ENCODE measurements around the gene TRIM15. TPM values are rescaled to one million over a fixed set of nuclear protein-coding genes. Genes with fewer than 3 reads are reported as not detected.

The TRIM15 gene
- polyA plus RNA-seq, 1 donor, result 51.7 TPM

DNA sequence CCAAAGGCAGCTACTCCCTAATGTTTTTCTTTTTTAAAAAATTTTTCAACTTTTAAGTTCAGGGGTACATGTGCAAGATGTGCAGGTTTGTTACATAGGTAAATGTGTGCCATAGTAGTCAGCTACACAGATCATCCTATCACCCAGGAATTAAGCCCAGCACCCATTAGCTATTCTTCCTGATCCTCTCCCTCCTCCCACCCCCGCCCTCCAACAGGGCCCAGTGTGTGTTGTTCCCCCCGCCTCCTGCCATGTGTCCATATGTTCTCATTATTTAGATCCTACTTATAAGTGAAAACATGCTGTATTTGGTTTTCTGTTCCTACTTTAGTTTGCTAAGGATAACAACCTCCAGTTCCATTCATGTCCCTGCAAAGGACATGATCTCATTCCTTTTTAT, 12.4 kb downstream of the TRIM15 start:
- no peak overlapping the region for H3K27ac ChIP-seq (ENCODE audit: low read length)
- peaks cover 17% of the 10 kb centered on the region for H3K9me3 ChIP-seq (ENCODE audit: control insufficient read depth, low read depth, low read length)
- peaks cover 21% of the 10 kb centered on the region for H3K27me3 ChIP-seq (ENCODE audit: control insufficient read depth, insufficient read depth, low read length)
- DNase-seq, result no peak
- peaks cover 11% of the 10 kb centered on the region for H3K4me1 ChIP-seq (ENCODE audit: control insufficient read depth, insufficient read depth, low read length)
- peaks cover 2% of the 10 kb centered on the region for H3K36me3 ChIP-seq (ENCODE audit: control insufficient read depth, insufficient read depth, low read length)
- no CpG with 5 or more reads among the region's 2 CpGs for WGBS (ENCODE audit: insufficient coverage, low lambda C conversion rate)
- no peak overlapping the region for H3K4me3 ChIP-seq (ENCODE audit: low read length)

DNA sequence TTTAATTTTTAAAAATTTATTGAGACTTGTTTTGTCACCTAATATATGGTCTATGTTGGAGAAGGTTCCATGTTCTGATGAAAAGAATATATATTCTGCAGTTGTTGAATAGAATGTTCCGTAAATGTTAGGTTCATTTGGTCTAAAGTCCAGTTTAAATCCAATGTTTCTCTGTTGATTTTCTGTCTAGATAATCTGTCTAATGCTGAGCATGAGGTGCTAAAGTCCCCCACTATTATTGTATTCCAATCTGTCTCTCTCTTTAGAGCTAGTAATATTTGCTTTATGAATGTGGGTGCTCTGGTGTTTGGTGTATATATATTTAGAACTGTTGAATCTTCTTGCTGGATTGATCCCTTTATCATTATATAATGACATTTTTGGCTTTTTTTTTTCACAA, 15.5 kb downstream of the TRIM15 start:
- no peak overlapping the region for H3K27ac ChIP-seq (ENCODE audit: low read length)
- no peaks in the 10 kb centered on the region for H3K4me1 ChIP-seq (ENCODE audit: control insufficient read depth, insufficient read depth, low read length)
- no peak for DNase-seq
- peaks cover 26% of the 10 kb centered on the region for H3K9me3 ChIP-seq (ENCODE audit: control insufficient read depth, low read depth, low read length)
- H3K27me3 ChIP-seq (ENCODE audit: control insufficient read depth, insufficient read depth, low read length), result peaks cover 6% of the 10 kb centered on the region
- WGBS (ENCODE audit: insufficient coverage, low lambda C conversion rate), result 67% methylated on average over 1 of the region's 1 CpG
- no peaks in the 10 kb centered on the region for H3K36me3 ChIP-seq (ENCODE audit: control insufficient read depth, insufficient read depth, low read length)
- no peak overlapping the region for H3K4me3 ChIP-seq (ENCODE audit: low read length)

DNA sequence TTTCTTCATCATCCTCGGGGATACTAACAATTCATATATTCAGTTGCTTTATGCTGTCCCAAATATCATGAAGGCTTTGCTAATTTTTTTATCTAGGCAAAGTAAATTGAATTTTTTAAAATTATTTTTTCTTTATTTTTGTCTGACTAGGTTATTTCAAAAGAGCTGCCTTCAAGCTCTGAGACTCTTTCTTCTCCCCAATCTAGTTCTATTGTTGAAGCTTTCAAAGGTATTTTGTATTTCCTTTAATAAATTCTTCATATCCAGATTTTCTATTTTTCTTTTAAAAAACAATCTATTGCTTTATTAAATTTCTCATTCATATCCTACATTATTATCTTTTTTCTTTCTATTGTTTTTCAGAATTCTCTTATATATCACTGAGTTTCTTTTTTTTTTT, 16.8 kb downstream of the TRIM15 start:
- no peak overlapping the region for H3K4me3 ChIP-seq (ENCODE audit: low read length)
- peaks cover 26% of the 10 kb centered on the region for H3K9me3 ChIP-seq (ENCODE audit: control insufficient read depth, low read depth, low read length)
- peaks cover 8% of the 10 kb centered on the region for H3K36me3 ChIP-seq (ENCODE audit: control insufficient read depth, insufficient read depth, low read length)
- no peaks in the 10 kb centered on the region for H3K4me1 ChIP-seq (ENCODE audit: control insufficient read depth, insufficient read depth, low read length)
- DNase-seq, result no peak
- 100% methylated on average over 1 of the region's 1 CpG for WGBS (ENCODE audit: insufficient coverage, low lambda C conversion rate)
- peaks cover 3% of the 10 kb centered on the region for H3K27me3 ChIP-seq (ENCODE audit: control insufficient read depth, insufficient read depth, low read length)
- no peak overlapping the region for H3K27ac ChIP-seq (ENCODE audit: low read length)

DNA sequence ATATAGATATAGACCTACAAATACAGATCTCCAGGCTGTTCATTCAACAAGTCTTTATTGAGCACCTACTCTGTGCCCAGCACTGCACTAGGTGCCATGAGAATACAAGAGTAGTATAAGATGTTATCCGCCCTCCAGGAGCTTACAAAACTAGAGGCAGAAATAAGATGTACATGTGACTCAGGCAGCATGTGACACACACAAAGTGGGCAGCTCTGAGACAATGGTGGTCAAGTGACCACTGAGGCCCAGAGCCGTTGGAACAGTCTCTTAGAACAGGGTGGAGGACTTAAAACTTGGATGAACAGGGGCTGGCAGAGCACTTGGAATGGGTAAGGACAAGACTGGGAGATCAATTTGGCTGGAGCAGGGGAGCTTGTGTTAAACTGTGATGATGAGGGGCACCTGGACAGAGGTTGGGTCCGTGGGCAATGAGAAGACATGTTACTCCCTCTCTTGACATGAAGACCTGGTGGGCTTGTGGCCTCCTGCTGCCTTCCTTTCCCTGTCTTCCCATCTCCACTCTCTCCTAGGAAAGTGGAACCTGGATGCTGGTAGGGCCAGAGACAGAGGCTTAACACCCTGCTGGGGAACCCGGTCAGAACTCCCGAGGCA, 21.2 kb downstream of the TRIM15 start:
- H3K27me3 ChIP-seq (ENCODE audit: control insufficient read depth, insufficient read depth, low read length), result no peaks in the 10 kb centered on the region
- no peak for DNase-seq
- peaks cover 20% of the 10 kb centered on the region for H3K9me3 ChIP-seq (ENCODE audit: control insufficient read depth, low read depth, low read length)
- peaks cover 45% of the 10 kb centered on the region for H3K36me3 ChIP-seq (ENCODE audit: control insufficient read depth, insufficient read depth, low read length)
- no peak overlapping the region for H3K27ac ChIP-seq (ENCODE audit: low read length)
- H3K4me3 ChIP-seq (ENCODE audit: low read length), result no peak overlapping the region
- H3K4me1 ChIP-seq (ENCODE audit: control insufficient read depth, insufficient read depth, low read length), result no peaks in the 10 kb centered on the region
- WGBS (ENCODE audit: insufficient coverage, low lambda C conversion rate), result no CpG with 5 or more reads among the region's 5 CpGs

DNA sequence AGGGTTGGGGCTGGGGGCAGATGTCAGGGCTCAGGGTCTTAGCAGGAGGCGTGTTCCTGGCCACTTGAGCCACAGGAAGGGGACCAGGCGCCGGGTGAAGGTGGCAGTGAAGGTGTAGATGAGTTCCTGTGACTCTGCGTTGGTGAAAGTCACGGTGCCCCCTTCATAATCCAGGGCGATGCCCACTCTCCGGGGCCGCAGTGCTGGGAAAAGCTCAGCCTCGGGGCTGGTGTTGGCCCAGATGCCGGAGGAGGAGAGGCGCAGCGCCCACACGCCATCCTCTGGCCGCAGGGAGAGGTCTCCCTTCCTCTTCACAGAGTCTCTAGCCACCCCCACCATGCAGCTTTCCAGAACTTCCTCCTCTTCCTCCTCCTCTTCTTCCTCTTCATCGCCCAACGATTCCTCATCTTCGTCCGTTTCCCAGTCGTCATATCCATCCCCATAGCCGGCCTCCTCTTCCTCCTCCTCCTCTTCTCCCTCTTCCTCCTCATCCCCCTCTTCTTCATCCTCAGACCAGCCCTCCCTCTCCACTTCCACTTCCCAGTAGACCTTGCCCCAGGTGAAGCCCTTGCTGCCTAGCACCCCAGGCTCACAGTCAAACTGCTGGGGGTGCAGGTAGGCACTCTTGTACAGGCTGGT, 22.6 kb downstream of the TRIM15 start:
- H3K4me3 ChIP-seq (ENCODE audit: low read length), result no peak overlapping the region
- H3K36me3 ChIP-seq (ENCODE audit: control insufficient read depth, insufficient read depth, low read length), result peaks cover 59% of the 10 kb centered on the region
- peaks cover 8% of the 10 kb centered on the region for H3K9me3 ChIP-seq (ENCODE audit: control insufficient read depth, low read depth, low read length)
- H3K27me3 ChIP-seq (ENCODE audit: control insufficient read depth, insufficient read depth, low read length), result no peaks in the 10 kb centered on the region
- no peak overlapping the region for H3K27ac ChIP-seq (ENCODE audit: low read length)
- WGBS (ENCODE audit: insufficient coverage, low lambda C conversion rate), result 76% methylated on average over 6 of the region's 20 CpGs
- H3K4me1 ChIP-seq (ENCODE audit: control insufficient read depth, insufficient read depth, low read length), result no peaks in the 10 kb centered on the region
- no peak for DNase-seq

DNA sequence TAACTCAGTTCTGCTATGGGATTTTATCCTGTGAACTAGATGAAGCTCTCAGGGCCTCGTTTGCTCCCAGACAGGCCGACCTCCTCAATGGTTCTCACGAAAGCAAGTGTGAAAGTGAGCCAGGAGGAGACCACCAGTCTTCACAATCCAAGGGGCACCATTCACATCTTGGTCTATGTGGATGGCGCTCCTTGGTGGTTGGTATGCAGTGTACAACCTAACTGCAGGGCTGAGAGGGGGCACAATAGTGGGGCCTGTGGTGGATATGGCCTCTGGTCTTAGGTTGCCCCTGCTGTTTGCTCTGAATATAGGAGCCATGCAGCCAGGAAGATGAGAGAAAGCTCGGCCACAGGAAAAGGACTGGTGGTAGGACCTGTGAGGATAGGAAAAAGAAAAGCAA, 25.2 kb downstream of the TRIM15 start:
- DNase-seq, result no peak
- H3K9me3 ChIP-seq (ENCODE audit: control insufficient read depth, low read depth, low read length), result no peaks in the 10 kb centered on the region
- no peak overlapping the region for H3K27ac ChIP-seq (ENCODE audit: low read length)
- H3K4me1 ChIP-seq (ENCODE audit: control insufficient read depth, insufficient read depth, low read length), result no peaks in the 10 kb centered on the region
- H3K36me3 ChIP-seq (ENCODE audit: control insufficient read depth, insufficient read depth, low read length), result peaks cover 75% of the 10 kb centered on the region
- no peak overlapping the region for H3K4me3 ChIP-seq (ENCODE audit: low read length)
- H3K27me3 ChIP-seq (ENCODE audit: control insufficient read depth, insufficient read depth, low read length), result no peaks in the 10 kb centered on the region
- 60% methylated on average over 1 of the region's 5 CpGs for WGBS (ENCODE audit: insufficient coverage, low lambda C conversion rate)

DNA sequence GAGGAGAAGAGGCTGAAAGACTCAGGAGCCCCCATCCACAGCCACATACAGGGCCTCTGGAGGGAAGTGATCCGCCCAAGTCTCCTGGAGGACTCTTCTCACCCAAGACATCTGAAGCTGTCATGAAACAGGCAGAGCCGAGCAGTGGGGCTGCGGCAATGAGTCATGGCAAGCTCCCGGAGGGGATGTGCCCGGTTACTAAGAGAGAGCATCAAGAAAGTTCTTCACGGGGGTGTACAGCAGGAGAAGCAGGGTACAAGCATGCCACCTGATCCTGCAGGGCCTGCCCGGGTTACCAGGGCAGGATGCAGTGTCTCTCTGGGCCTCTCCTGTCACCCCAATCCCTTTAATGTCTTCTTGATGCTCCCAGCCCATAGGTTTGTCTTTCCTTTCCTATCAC, 28.7 kb downstream of the TRIM15 start:
- no peaks in the 10 kb centered on the region for H3K27me3 ChIP-seq (ENCODE audit: control insufficient read depth, insufficient read depth, low read length)
- H3K27ac ChIP-seq (ENCODE audit: low read length), result no peak overlapping the region
- H3K36me3 ChIP-seq (ENCODE audit: control insufficient read depth, insufficient read depth, low read length), result peaks cover 72% of the 10 kb centered on the region
- no peaks in the 10 kb centered on the region for H3K9me3 ChIP-seq (ENCODE audit: control insufficient read depth, low read depth, low read length)
- WGBS (ENCODE audit: insufficient coverage, low lambda C conversion rate), result no CpG with 5 or more reads among the region's 7 CpGs
- no peaks in the 10 kb centered on the region for H3K4me1 ChIP-seq (ENCODE audit: control insufficient read depth, insufficient read depth, low read length)
- no peak for DNase-seq
- H3K4me3 ChIP-seq (ENCODE audit: low read length), result no peak overlapping the region

DNA sequence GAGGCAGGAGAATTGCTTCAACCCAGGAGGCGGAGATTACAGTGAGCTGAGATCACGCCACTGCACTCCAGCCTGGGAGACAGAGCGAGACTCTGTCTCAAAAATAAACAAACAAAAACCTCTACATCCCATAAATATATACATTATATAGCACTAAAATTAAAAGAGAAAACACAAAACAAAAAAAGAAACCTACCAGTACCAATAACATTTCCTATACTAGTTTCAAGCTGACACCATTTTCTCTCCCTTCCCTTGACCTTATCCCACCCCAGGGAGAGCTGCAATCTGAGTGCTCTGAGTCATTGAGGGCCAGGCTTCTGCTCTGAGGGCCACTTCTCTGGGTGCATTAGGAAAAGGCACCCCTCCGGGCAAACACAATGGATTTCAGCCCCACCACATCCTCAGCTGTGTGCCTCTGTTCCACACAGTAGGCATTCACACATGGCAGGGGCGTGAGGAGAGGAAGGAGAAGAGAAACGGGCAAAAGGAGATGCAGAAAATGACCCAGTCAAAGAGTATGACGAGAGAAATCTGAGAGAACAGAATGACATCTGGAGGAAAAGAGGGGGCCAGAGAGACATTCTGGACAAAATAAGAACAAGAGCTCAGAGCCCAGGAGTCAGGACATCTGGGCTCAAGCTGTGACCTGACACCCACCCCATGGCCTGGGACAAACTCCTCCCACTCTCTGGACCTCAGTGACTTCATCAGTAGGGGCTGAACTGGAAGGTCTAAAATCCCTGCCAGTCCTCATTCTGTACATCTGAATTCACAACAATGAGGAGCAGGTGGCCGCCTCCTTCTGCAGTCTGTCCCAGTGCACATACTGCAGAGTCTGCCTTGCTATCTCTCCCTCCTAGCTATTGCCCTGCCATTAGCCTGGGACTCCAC, 31.7 kb downstream of the TRIM15 start:
- Histone ChIP-seq H3K4me3 (ENCODE audit: low read length) (no peak overlapping the region), H3K27me3 (ENCODE audit: control insufficient read depth, insufficient read depth, low read length) (no peaks in the 10 kb centered on the region), H3K36me3 (ENCODE audit: control insufficient read depth, insufficient read depth, low read length) (peaks cover 75% of the 10 kb centered on the region), H3K9me3 (ENCODE audit: control insufficient read depth, low read depth, low read length) (no peaks in the 10 kb centered on the region), H3K4me1 (ENCODE audit: control insufficient read depth, insufficient read depth, low read length) (no peaks in the 10 kb centered on the region), H3K27ac (ENCODE audit: low read length) (no peak overlapping the region)
- no peak for DNase-seq
- WGBS (ENCODE audit: insufficient coverage, low lambda C conversion rate), result 70% methylated on average over 2 of the region's 8 CpGs

DNA sequence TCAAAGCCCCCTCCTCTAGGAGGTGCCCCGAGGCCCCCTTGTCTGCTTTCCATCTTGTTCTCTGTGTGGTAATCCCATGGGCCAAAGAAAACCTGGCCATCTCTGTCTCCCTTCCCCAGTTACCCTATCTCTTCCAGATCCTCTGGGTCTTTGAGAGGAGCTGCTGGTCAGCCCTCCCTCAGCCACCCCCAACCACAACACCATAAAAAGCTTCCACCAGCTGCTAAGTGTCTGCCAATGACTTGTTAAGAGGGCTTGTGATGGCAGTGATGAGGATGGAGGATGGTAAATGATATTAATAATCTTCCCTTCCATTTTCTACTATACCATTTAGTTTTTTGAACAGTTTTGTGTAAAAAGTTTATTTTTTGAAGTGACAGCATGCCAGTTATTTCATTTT, 32.6 kb downstream of the TRIM15 start:
- WGBS (ENCODE audit: insufficient coverage, low lambda C conversion rate), result no CpG with 5 or more reads among the region's 1 CpG
- peaks cover 2% of the 10 kb centered on the region for H3K4me1 ChIP-seq (ENCODE audit: control insufficient read depth, insufficient read depth, low read length)
- H3K36me3 ChIP-seq (ENCODE audit: control insufficient read depth, insufficient read depth, low read length), result peaks cover 75% of the 10 kb centered on the region
- H3K4me3 ChIP-seq (ENCODE audit: low read length), result no peak overlapping the region
- H3K27me3 ChIP-seq (ENCODE audit: control insufficient read depth, insufficient read depth, low read length), result no peaks in the 10 kb centered on the region
- H3K9me3 ChIP-seq (ENCODE audit: control insufficient read depth, low read depth, low read length), result no peaks in the 10 kb centered on the region
- DNase-seq, result no peak
- no peak overlapping the region for H3K27ac ChIP-seq (ENCODE audit: low read length)

DNA sequence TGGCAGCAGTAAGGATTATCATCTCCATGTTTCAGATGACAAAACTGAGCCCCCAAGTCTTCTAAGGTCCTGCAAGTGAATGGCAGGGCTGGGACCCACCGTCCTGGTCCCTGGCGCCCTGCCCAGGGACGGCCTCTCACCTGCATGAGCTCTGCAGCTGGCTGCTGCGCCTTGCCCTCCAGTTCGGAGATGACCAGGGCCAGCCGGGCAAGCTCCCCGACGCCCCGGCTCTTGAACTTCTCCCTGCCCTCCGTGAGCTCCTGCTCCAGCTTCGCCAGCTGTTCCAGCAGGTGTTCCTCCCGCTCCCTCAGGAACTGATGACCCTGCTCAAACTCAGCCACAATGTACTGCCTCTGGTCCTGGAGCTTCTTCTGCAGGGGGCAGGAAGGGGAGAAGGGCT, 33.0 kb downstream of the TRIM15 start:
- Histone ChIP-seq H3K27me3 (ENCODE audit: control insufficient read depth, insufficient read depth, low read length) (no peaks in the 10 kb centered on the region), H3K4me1 (ENCODE audit: control insufficient read depth, insufficient read depth, low read length) (peaks cover 2% of the 10 kb centered on the region), H3K4me3 (ENCODE audit: low read length) (no peak overlapping the region), H3K27ac (ENCODE audit: low read length) (no peak overlapping the region), H3K9me3 (ENCODE audit: control insufficient read depth, low read depth, low read length) (no peaks in the 10 kb centered on the region), H3K36me3 (ENCODE audit: control insufficient read depth, insufficient read depth, low read length) (peaks cover 73% of the 10 kb centered on the region)
- no peak for DNase-seq
- no CpG with 5 or more reads among the region's 12 CpGs for WGBS (ENCODE audit: insufficient coverage, low lambda C conversion rate)
